ENCODE measurements around the gene NBPF1. TPM values are rescaled to one million over a fixed set of nuclear protein-coding genes. Genes with fewer than 3 reads are reported as not detected.
"Not testable (repeated sequence)": the region's sequence is repeated elsewhere in the genome, so short reads cannot be mapped to it uniquely, and the experiment has no call there.

NBPF1 gene
- total RNA-seq, 2 donors from 2014 or later = 29.9 to 58.6 TPM

- H3K4me1 ChIP-seq (replicated peaks); H3K27me3 ChIP-seq (replicated peaks; ENCODE audit: insufficient read depth); DNase-seq (ENCODE audit: low spot score); H3K36me3 ChIP-seq; H3K4me3 ChIP-seq; intact Hi-C loops (cut with DNase I); H3K27ac ChIP-seq; H3K9me3 ChIP-seq: not testable (repeated sequence)
- 47% methylated on average over 3 of the region's 3 CpGs for WGBS
Observed at GRCh38 chr1:16518913-16519254, 94.5 kb downstream of the NBPF1 start.

- DNase-seq (ENCODE audit: low spot score); H3K27me3 ChIP-seq (replicated peaks; ENCODE audit: insufficient read depth); intact Hi-C loops (cut with DNase I); H3K36me3 ChIP-seq; H3K4me1 ChIP-seq (replicated peaks); H3K27ac ChIP-seq; H3K9me3 ChIP-seq; H3K4me3 ChIP-seq: not testable (repeated sequence)
- WGBS = 74% methylated on average over 5 of the region's 5 CpGs
Observed at GRCh38 chr1:16516694-16517410, 96.5 kb downstream of the NBPF1 start.

GRCh38 chr1:16514107-16515055, 99.0 kb downstream of the NBPF1 start, which contains the start of gene RNU1-1:
TSS of gene RNU1-1 (minus strand) at chr1:16514285.
- H3K27me3 ChIP-seq (replicated peaks; ENCODE audit: insufficient read depth); H3K4me1 ChIP-seq (replicated peaks); H3K9me3 ChIP-seq; intact Hi-C loops (cut with DNase I); H3K36me3 ChIP-seq: not testable (repeated sequence)
- Histone ChIP-seq H3K27ac (peak within 1 kb of the TSS; percentile 80 to 82), H3K4me3 (peak within 1 kb of the TSS in 1 of 2 donors; percentile 13)
- under 1% methylated on average over 30 of the region's 40 CpGs for WGBS
- peak; percentile 81 for DNase-seq (ENCODE audit: low spot score)
- TF ChIP-seq POLR2A (IDR thresholded peaks at IDR 0.05) (peak; percentile 26), POLR2AphosphoS5 (IDR thresholded peaks at IDR 0.05) (peak; percentile 12)

GRCh38 chr1:16513412-16514106, 99.8 kb downstream of the NBPF1 start:
- whole genome bisulfite sequencing = 8% methylated on average over 26 of the region's 26 CpGs
- H3K36me3 ChIP-seq; H3K9me3 ChIP-seq; H3K4me1 ChIP-seq (replicated peaks); H3K4me3 ChIP-seq; DNase-seq (ENCODE audit: low spot score); intact Hi-C loops (cut with DNase I); H3K27me3 ChIP-seq (replicated peaks; ENCODE audit: insufficient read depth): not testable (repeated sequence)
- H3K27ac ChIP-seq = peak overlapping the region; percentile 53 to 82
- TF ChIP-seq POLR2AphosphoS5 (IDR thresholded peaks at IDR 0.05) = peak; percentile 34

- H3K4me3 ChIP-seq; H3K4me1 ChIP-seq (replicated peaks); intact Hi-C loops (cut with DNase I); H3K9me3 ChIP-seq; H3K27me3 ChIP-seq (replicated peaks; ENCODE audit: insufficient read depth); DNase-seq (ENCODE audit: low spot score); H3K36me3 ChIP-seq: not testable (repeated sequence)
- WGBS = 71% methylated on average over 14 of the region's 15 CpGs
- peak overlapping the region in 1 of 2 donors; percentile 82 for H3K27ac ChIP-seq
Observed at GRCh38 chr1:16512624-16513411, 100.5 kb downstream of the NBPF1 start.

Small RNAs within 50 kb of the gene (small RNA-seq; reads per million reads assigned to genes)
- 0 reads per million in 2 donors for gene RNU1-1
- 0 reads per million in 2 donors for gene RNU1-6P

Other genes with a start within 250 kb of the NBPF1 start
- gene SZRD1, start 246.3 kb downstream of the NBPF1 start, total RNA-seq = 10 to 100 TPM; 64.8 to 78.6 TPM
- gene SPATA21, start 176.1 kb downstream of the NBPF1 start, total RNA-seq = not detected
- 100 to 1,000 TPM in 1 of 2 donors, 10 to 100 TPM in 1; 43.7 to 106 TPM for gene NECAP2, start 172.8 kb downstream of the NBPF1 start, total RNA-seq
- gene RNU1-1, start 99.3 kb downstream of the NBPF1 start, total RNA-seq = under 1 TPM; under 0.01 TPM
- gene RNU1-3, start 53.4 kb upstream of the NBPF1 start, total RNA-seq = under 1 TPM; under 0.01 TPM
- under 1 TPM; under 0.01 TPM for gene RNU1-4, start 127.0 kb upstream of the NBPF1 start, total RNA-seq